ENCODE results near the gene HMGB2. TPM values are rescaled to one million over a fixed set of nuclear protein-coding genes. Genes with fewer than 3 reads are reported as not detected.

HMGB2 gene
- total and polyA plus RNA-seq, 2 donors (not counting 3 experiments of a cell fraction or from before 2014, with no cell fraction given): 45.9 to 233 TPM

DNA sequence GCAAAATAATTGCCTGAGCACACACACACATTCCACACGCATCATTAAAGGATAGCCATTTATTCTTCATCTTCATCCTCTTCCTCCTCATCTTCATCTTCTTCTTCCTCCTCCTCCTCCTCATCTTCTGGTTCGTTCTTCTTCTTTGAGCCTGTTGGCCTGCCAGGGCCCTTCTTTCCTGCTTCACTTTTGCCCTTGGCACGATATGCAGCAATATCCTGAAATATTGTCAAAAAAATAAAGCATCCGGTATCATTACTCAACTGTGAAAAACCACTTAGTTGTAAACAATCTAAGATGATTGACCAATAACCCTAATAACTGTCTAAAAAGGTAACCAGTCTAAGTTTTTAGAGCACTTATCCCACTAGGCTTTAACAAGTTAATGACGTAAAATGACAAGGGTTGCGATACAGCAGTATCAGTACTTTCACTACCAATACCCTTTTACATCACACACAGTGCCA lies 2.1 kb downstream of the HMGB2 start:
- H4K20me1 ChIP-seq (replicated peaks; ENCODE audit: control insufficient read depth, extremely low read depth, insufficient read depth, low read length): peaks cover 3% of the 10 kb centered on the region
- no TSS peak for BruUV-seq (replicated peaks)
- peak overlapping the region; percentile 81 to 98 (median 91) for H3K4me3 ChIP-seq (replicated peaks in 1 of 3; ENCODE audit: insufficient read depth in 1 of 3, low read depth in 1 of 3, low read length in 3 of 3)
- peak overlapping the region; percentile 100 for H3K4me2 ChIP-seq (ENCODE audit: insufficient read depth, low read length)
- peaks cover 4 to 15% of the 10 kb centered on the region in 2 experiments for H3K36me3 ChIP-seq (ENCODE audit: control insufficient read depth in 2 of 2, extremely low read depth in 1 of 2, insufficient read depth in 2 of 2, low read length in 2 of 2)
- CTCF ChIA-PET: interaction anchor here (1.5 to 8.2 kb wide), 5 partner anchors 12 to 318 kb away, joined by 4 to 70 read pairs (median 5); no protein-coding TSS in a partner anchor
- peaks cover 35% of the 10 kb centered on the region for H3K79me2 ChIP-seq (ENCODE audit: control insufficient read depth, insufficient read depth, low read length)
- no peak for TF ChIP-seq EZH2 (IDR thresholded peaks at IDR 0.05; ENCODE audit: borderline replicate concordance, low read depth, low read length, severe bottlenecking)
- TF ChIP-seq, protein P1, sequence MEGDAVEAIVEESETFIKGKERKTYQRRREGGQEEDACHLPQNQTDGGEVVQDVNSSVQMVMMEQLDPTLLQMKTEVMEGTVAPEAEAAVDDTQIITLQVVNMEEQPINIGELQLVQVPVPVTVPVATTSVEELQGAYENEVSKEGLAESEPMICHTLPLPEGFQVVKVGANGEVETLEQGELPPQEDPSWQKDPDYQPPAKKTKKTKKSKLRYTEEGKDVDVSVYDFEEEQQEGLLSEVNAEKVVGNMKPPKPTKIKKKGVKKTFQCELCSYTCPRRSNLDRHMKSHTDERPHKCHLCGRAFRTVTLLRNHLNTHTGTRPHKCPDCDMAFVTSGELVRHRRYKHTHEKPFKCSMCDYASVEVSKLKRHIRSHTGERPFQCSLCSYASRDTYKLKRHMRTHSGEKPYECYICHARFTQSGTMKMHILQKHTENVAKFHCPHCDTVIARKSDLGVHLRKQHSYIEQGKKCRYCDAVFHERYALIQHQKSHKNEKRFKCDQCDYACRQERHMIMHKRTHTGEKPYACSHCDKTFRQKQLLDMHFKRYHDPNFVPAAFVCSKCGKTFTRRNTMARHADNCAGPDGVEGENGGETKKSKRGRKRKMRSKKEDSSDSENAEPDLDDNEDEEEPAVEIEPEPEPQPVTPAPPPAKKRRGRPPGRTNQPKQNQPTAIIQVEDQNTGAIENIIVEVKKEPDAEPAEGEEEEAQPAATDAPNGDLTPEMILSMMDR (IDR thresholded peaks at IDR 0.05; ENCODE audit: extremely low read depth in 1 of 2, insufficient read depth in 1 of 2, low read depth in 1 of 2, low read length in 2 of 2): no peak
- TF ChIP-seq GATA2 (IDR thresholded peaks at IDR 0.05; ENCODE audit: insufficient read depth, insufficient read length, low read depth, low read length): no peak
- no peak for TF ChIP-seq POLR2AphosphoS5 (IDR thresholded peaks at IDR 0.05; ENCODE audit: insufficient read depth, low read depth, low read length)
- TF ChIP-seq, protein P2, sequence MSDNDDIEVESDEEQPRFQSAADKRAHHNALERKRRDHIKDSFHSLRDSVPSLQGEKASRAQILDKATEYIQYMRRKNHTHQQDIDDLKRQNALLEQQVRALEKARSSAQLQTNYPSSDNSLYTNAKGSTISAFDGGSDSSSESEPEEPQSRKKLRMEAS (IDR thresholded peaks at IDR 0.05; ENCODE audit: insufficient read depth, insufficient read length): no peak
- no peak for TF ChIP-seq FOS (IDR thresholded peaks at IDR 0.05; ENCODE audit: borderline replicate concordance, insufficient read depth, low read length)
- TF ChIP-seq JUN (IDR thresholded peaks at IDR 0.05; ENCODE audit: borderline replicate concordance, insufficient read depth, insufficient read length, low read depth): no peak
- no peak for TF ChIP-seq POLR2A (IDR thresholded peaks at IDR 0.05; ENCODE audit: low read depth, low read length)
- TF ChIP-seq MYC (IDR thresholded peaks at IDR 0.05; ENCODE audit: low read depth, low read length): no peak
- H3K27me3 ChIP-seq (ENCODE audit: control insufficient read depth in 2 of 2, insufficient read depth in 2 of 2, low read length in 2 of 2): no peaks in the 10 kb centered on the region
- POLR2A ChIA-PET: interaction anchor here (3.5 kb wide), 1 partner anchor 38 kb away, joined by 127 read pairs; the partner anchor contains the start of gene SAP30
- H3K27ac ChIP-seq (ENCODE audit: insufficient read depth, low read depth, low read length): peak overlapping the region; percentile 24
- no peak overlapping the region for H2AFZ ChIP-seq (ENCODE audit: low read depth, low read length)
- H3K4me1 ChIP-seq (ENCODE audit: control insufficient read depth, extremely low read depth, insufficient read depth, low read length): peaks cover 24% of the 10 kb centered on the region
- FAIRE-seq: no peak
- no peaks in the 10 kb centered on the region for H3K9me1 ChIP-seq (replicated peaks; ENCODE audit: control insufficient read depth, extremely low read depth, insufficient read depth, low read length)
- dilution Hi-C loops (cut with MboI; ENCODE audit: extremely low pct_ligation_motif_present, low sequenced_read_pairs): no loop called here
- H3K9me3 ChIP-seq (replicated peaks; ENCODE audit: control insufficient read depth, insufficient read depth, low read length): no peaks in the 10 kb centered on the region
- DNase-seq (ENCODE audit: low read depth, low spot score): peak; percentile 30
- intact Hi-C loops (cut with micrococcal nuclease): loop anchor here (5.0 to 10.0 kb wide), 3 partner anchors 140 to 983 kb away; no protein-coding TSS in a partner anchor
- peak overlapping the region; percentile 97 for H3K9ac ChIP-seq (replicated peaks; ENCODE audit: extremely low read depth, insufficient read depth, low read length)

All from endothelial cell of umbilical vein (primary cell).